ENCODE measurements around the gene ATRNL1. TPM values are rescaled to one million over a fixed set of nuclear protein-coding genes. Genes with fewer than 3 reads are reported as not detected.

Gene ATRNL1
- total RNA-seq, 1 experiment from 2014 or later: 28.7 TPM

DNA sequence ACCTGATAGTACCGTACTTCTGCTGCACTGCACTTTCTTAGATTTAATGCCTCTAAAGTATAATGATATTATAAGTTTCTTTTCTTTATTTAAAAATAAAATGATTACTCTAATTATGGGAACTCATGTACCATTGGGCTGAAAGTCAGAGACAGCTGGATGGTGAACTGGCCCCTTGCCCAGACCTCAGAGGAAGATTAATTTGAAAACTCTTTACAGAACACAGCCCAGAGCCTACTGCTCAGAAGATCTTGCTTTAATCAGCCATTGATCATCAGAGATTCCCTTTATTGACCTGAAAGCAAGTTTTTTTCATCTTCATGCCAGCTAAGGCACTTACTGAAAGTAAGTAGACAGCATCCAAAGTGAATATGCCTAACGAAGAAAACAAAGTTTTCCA lies 838.1 kb downstream of the ATRNL1 start:
- H3K9me3 Mint-ChIP-seq: no peaks in the 10 kb centered on the region

DNA sequence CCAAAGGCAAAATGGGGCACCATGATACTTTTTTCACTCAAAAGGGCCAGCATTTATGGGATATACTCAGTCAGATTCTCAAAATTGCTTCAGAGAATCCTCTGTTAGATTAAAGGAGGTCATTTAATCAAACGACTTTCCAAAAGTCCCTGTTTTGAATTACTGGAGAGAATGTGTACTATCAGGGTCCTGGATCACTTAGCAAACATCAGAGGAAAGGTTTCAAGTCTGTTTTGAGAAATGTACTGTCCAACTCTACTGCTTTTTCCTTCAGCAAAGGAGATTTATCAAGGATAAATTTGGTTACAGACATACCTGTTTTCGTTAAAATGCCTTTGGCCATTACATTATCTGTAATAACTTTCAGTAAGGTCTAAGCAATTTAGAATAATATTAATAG lies 838.9 kb downstream of the ATRNL1 start:
- H3K27ac Mint-ChIP-seq: no peak overlapping the region
- POLR2A ChIA-PET: no interaction called here

More for the DNA sequence above, 838.1 kb downstream of the ATRNL1 start:
- Mint-ChIP-seq H3K4me1 (no peaks in the 10 kb centered on the region), H3K27ac (no peak overlapping the region), H3K36me3 (no peaks in the 10 kb centered on the region), H3K27me3 (ENCODE audit: low read depth) (no peaks in the 10 kb centered on the region), H3K4me3 (no peak overlapping the region)
- CTCF ChIA-PET: no interaction called here
- no peak for DNase-seq (ENCODE audit: low spot score)
- no peak for TF ChIP-seq ZBTB21 (CRISPR knock-in tag; IDR thresholded peaks at IDR 0.05; ENCODE audit: borderline replicate concordance)
- no peak for ATAC-seq
- POLR2A ChIA-PET: no interaction called here

More for the DNA sequence above, 838.9 kb downstream of the ATRNL1 start:
- H3K4me3 Mint-ChIP-seq: no peak overlapping the region
- CTCF ChIA-PET: no interaction called here
- H3K4me1 Mint-ChIP-seq: peaks cover 4% of the 10 kb centered on the region; the same call in 1 of the 2 replicates
- H3K36me3 Mint-ChIP-seq: no peaks in the 10 kb centered on the region
- no peaks in the 10 kb centered on the region for H3K27me3 Mint-ChIP-seq (ENCODE audit: low read depth)
- no peaks in the 10 kb centered on the region for H3K9me3 Mint-ChIP-seq
- ATAC-seq: no peak
- TF ChIP-seq HMGXB4 (CRISPR knock-in tag; IDR thresholded peaks at IDR 0.05): no peak
- TF ChIP-seq ZSCAN18 (CRISPR knock-in tag; IDR thresholded peaks at IDR 0.05): no peak
- TF ChIP-seq ATF2 (CRISPR knock-in tag; IDR thresholded peaks at IDR 0.05; ENCODE audit: borderline replicate concordance, low read depth): no peak
- TF ChIP-seq ATF1 (CRISPR knock-in tag; IDR thresholded peaks at IDR 0.05): no peak
- TF ChIP-seq ZNF396 (CRISPR knock-in tag; IDR thresholded peaks at IDR 0.05; ENCODE audit: borderline replicate concordance): no peak
- no peak for TF ChIP-seq ZNF532 (CRISPR knock-in tag; IDR thresholded peaks at IDR 0.05; ENCODE audit: borderline replicate concordance)
- no peak for TF ChIP-seq ZBTB21 (CRISPR knock-in tag; IDR thresholded peaks at IDR 0.05; ENCODE audit: borderline replicate concordance)
- TF ChIP-seq, protein P1, sequence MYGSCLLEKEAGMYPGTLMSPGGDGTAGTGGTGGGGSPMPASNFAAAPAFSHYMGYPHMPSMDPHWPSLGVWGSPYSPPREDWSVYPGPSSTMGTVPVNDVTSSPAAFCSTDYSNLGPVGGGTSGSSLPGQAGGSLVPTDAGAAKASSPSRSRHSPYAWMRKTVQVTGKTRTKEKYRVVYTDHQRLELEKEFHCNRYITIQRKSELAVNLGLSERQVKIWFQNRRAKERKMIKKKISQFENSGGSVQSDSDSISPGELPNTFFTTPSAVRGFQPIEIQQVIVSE (CRISPR knock-in tag; IDR thresholded peaks at IDR 0.05; ENCODE audit: borderline replicate concordance): no peak
- no peak for TF ChIP-seq IRF2 (CRISPR knock-in tag; IDR thresholded peaks at IDR 0.05; ENCODE audit: borderline replicate concordance, low read depth)
- TF ChIP-seq, protein P2, sequence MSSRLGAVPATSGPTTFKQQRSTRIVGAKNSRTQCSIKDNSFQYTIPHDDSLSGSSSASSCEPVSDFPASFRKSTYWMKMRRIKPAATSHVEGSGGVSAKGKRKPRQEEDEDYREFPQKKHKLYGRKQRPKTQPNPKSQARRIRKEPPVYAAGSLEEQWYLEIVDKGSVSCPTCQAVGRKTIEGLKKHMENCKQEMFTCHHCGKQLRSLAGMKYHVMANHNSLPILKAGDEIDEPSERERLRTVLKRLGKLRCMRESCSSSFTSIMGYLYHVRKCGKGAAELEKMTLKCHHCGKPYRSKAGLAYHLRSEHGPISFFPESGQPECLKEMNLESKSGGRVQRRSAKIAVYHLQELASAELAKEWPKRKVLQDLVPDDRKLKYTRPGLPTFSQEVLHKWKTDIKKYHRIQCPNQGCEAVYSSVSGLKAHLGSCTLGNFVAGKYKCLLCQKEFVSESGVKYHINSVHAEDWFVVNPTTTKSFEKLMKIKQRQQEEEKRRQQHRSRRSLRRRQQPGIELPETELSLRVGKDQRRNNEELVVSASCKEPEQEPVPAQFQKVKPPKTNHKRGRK (CRISPR knock-in tag; IDR thresholded peaks at IDR 0.05; ENCODE audit: borderline replicate concordance): no peak
- no peak for TF ChIP-seq PRRX2 (CRISPR knock-in tag; IDR thresholded peaks at IDR 0.05)
- TF ChIP-seq, protein P3, sequence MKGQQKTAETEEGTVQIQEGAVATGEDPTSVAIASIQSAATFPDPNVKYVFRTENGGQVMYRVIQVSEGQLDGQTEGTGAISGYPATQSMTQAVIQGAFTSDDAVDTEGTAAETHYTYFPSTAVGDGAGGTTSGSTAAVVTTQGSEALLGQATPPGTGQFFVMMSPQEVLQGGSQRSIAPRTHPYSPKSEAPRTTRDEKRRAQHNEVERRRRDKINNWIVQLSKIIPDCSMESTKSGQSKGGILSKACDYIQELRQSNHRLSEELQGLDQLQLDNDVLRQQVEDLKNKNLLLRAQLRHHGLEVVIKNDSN (CRISPR knock-in tag; IDR thresholded peaks at IDR 0.05): no peak
- TF ChIP-seq JAZF1 (CRISPR knock-in tag; IDR thresholded peaks at IDR 0.05): no peak
- TF ChIP-seq GABPB1 (CRISPR knock-in tag; IDR thresholded peaks at IDR 0.05): no peak
- TF ChIP-seq RELA (CRISPR knock-in tag; IDR thresholded peaks at IDR 0.05; ENCODE audit: borderline replicate concordance): no peak
- no peak for TF ChIP-seq SP1 (CRISPR knock-in tag; conservative IDR thresholded peaks at IDR 0.05)
- TF ChIP-seq CREB1 (CRISPR knock-in tag; IDR thresholded peaks at IDR 0.05): no peak
- DNase-seq (ENCODE audit: low spot score): no peak
